GM21360 (cell line): ENCODE measurements around the gene SNRPA.

Experiments used
- ATAC-seq: cut with Tn5 transposase; IDR thresholded peaks from one replicate; pipeline ENCODE4 v1.9.1; 2021; ENCODE audit warnings: mild to moderate bottlenecking, moderate library complexity; ENCODE audit not compliant: unreplicated experiment

SNRPA gene

DNA sequence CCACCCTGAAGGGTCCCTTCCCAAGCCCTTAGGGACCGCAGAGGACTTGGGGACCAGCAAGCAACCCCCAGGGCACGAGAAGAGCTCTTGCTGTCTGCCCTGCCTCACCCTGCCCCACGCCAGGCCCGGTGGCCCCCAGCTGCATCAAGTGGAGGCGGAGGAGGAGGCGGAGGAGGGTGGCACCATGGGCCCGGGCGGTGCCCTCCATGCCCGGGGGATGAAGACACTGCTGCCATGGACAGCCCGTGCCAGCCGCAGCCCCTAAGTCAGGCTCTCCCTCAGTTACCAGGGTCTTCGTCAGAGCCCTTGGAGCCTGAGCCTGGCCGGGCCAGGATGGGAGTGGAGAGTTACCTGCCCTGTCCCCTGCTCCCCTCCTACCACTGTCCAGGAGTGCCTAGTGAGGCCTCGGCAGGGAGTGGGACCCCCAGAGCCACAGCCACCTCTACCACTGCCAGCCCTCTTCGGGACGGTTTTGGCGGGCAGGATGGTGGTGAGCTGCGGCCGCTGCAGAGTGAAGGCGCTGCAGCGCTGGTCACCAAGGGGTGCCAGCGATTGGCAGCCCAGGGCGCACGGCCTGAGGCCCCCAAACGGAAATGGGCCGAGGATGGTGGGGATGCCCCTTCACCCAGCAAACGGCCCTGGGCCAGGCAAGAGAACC, 49.5 kb downstream of the SNRPA start:
- no peak for ATAC-seq

GRCh38 chr19:40800997-40801377, 50.0 kb downstream of the SNRPA start:
- ATAC-seq = no peak

GRCh38 chr19:40801426-40802299, 50.7 kb downstream of the SNRPA start:
- no peak for ATAC-seq

GRCh38 chr19:40802300-40803169, 51.5 kb downstream of the SNRPA start:
- ATAC-seq = no peak

- ATAC-seq = no peak
Observed at GRCh38 chr19:40803170-40803856, 52.3 kb downstream of the SNRPA start.

DNA sequence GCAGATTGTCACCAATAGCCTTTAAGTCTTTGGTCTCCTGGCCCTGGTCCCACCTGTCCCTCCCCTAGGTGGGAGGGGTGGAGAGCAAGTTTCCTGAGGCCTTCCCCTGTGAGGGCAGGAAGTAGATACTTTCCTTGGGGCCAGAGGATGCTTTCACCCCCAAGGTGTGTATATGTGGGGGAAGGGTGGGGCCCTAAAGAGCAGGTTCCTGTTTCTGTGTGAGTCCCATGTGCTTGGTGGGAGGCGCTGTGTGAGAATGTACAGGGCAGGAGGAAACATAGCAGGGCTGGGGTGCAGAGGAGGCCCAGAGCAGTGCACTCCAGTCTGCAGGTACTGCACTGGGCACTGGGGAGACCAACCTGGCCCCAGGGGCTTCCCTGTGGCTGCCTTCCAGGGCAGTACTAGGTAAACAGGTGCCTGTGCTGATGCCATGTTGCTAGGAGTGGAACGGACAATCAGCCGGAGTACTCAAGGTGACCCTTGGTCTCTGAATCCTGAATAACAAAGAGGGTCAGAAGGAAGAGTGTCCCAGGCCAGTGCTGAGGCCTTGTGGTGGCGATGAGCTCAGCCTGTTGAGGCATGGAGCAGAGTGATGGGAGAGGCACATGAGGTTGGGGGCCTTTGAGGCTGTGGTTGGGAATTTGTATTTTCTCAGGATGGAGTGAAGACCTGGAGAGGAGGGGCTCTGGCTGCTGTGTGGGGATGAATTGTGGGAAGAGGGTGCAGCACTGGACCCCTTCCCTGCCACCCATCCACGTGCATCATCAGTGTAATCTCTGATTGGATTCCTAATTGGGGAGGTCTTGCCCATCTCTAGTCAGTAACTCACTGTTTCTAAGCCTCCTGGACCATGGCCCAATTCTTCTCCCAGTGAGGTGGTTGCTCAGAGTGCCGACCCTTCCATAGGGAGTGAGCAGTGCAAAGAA, 53.1 kb downstream of the SNRPA start:
- no peak for ATAC-seq

GRCh38 chr19:40804783-40805242, 53.8 kb downstream of the SNRPA start:
- no peak for ATAC-seq

- ATAC-seq = no peak
Observed at GRCh38 chr19:40805258-40805868, 54.4 kb downstream of the SNRPA start.

DNA sequence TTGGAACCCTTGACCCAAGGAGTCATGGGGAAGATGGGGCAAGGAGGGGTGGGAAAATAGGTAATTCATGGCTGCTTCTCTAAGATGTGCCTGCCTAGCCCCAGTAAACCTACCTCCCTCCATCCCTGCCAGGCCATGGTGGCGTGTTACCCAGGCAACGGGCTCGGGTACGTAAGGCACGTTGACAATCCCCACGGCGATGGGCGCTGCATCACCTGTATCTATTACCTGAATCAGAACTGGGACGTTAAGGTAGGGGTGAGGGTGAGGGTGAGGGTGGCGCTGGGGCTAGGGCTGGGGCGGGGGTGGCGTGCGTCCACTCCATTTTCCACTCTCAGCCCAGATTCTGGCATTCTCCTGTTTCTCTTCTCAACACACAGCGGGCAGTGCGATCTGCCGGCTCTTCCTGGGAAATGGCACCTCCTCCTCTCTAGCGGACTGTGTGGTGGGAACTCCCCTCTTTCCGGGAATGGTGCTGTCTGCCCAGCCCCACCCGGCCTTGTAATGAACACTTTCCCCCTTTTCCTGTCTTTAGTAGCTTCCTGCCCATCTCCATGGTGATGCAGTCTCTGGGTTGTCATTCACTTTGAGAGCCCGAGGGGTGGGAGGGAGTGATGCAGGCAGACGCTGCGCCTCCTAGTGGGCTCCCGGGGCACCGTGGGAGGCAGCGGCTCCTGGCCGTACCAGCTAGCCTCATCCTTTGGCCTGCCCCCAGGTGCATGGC, 55.6 kb downstream of the SNRPA start:
- no peak for ATAC-seq

DNA sequence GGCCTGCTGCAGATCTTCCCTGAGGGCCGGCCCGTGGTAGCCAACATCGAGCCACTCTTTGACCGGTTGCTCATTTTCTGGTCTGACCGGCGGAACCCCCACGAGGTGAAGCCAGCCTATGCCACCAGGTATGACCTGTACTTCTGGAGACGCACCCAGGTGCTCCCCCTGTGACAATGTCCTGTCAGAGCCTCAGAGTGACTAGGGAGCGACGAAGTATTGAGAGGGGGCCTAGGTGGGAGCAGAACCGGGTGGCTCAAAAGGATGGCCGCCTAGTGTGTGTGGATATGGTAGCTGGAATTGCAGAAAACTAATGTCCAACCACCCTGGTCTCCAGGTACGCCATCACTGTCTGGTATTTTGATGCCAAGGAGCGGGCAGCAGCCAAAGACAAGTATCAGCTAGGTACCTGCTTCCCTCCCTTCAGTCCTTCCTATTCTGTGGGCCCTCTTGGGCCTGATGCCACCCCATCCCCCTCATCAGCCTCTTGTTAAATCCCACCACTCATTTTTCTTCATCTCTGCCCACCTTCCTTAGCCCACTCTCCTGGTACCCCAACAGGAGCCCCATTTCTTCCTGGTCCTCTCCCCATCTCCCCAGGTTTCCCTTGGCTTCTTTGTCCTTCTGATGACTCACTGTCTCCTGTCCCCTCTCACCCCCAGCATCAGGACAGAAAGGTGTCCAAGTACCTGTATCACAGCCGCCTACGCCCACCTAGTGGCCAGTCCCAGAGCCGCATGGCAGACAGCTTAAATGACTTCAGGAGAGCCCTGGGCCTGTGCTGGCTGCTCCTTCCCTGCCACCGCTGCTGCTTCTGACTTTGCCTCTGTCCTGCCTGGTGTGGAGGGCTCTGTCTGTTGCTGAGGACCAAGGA, 56.4 kb downstream of the SNRPA start:
- ATAC-seq = no peak

DNA sequence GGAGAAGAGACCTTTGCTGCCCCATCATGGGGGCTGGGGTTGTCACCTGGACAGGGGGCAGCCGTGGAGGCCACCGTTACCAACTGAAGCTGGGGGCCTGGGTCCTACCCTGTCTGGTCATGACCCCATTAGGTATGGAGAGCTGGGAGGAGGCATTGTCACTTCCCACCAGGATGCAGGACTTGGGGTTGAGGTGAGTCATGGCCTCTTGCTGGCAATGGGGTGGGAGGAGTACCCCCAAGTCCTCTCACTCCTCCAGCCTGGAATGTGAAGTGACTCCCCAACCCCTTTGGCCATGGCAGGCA, 57.0 kb downstream of the SNRPA start:
- ATAC-seq = no peak

DNA sequence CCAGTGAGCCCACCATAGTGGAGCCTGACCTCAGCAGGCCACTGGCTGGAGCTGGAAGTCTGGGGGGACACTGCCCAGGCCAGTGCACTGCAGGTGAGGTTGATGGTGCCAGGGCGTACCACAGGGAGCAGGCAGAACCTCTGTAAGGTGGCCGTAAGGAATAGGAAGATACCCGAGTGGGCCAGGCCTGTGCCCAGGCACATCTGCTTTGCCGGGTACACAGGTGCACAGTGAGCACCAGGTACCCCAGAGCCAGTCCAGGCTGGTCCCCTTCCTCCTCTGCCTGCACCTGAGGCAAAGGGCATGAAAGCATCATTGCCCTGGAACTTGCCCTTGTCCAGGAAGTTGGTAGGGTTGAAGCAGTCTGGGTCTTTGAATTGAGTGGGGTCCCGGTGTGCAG, 57.5 kb downstream of the SNRPA start:
- ATAC-seq = no peak

GRCh38 chr19:40809358-40810086, 58.5 kb downstream of the SNRPA start:
- ATAC-seq = no peak

DNA sequence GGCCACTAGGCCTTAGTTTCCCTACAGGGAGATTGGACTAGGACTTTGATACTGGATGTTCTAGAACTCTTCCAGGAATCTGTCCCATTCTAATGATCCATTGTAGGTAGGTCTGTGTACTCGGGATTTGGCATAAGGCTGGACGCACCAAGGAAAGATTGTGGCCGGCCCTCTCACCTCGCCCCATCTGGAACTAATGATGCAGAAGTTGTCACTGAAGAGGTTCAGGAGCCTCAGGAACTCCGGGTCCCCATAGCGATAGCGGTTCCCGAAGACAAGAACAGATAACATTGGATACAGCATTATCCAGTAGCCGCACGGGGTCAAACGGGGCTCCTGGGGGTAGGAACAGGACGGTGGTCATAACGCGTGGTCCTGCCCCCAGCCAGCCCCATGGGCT, 59.2 kb downstream of the SNRPA start:
- ATAC-seq = no peak

GRCh38 chr19:40810649-40811408, 59.8 kb downstream of the SNRPA start:
- ATAC-seq = peak; percentile 47
